Measurements from ENCODE around the gene C16orf95. TPM values are rescaled to one million over a fixed set of nuclear protein-coding genes. Genes with fewer than 3 reads are reported as not detected.

C16orf95 gene
- total and polyA plus RNA-seq, 3 donors from 2014 or later, result 53.1 to 203 (median 71.9) TPM

GRCh38 chr16:87308826-87309225 lies 8.4 kb downstream of the C16orf95 start:
- no peak overlapping the region for H3K27ac ChIP-seq
- H3K36me3 ChIP-seq (ENCODE audit: low read depth, missing control alignments), result no peaks in the 10 kb centered on the region
- no peaks in the 10 kb centered on the region for H3K4me1 ChIP-seq
- no peak overlapping the region for H3K4me3 ChIP-seq
- no peaks in the 10 kb centered on the region for H3K27me3 ChIP-seq
- TF ChIP-seq POLR2A (IDR thresholded peaks at IDR 0.05), result no peak
- TF ChIP-seq CTCF (IDR thresholded peaks at IDR 0.05), result no peak
- WGBS, 2 donors, result 75 to 96% methylated on average over 4 of the region's 4 CpGs
- intact Hi-C loops (cut with DNase I; ENCODE audit: low total_unique reads), result no loop called here
- no peak for DNase-seq
- H3K9me3 ChIP-seq, result no peaks in the 10 kb centered on the region

GRCh38 chr16:87306516-87306915 lies 10.7 kb downstream of the C16orf95 start:
- 84 to 90% methylated on average over 3 of the region's 3 CpGs for WGBS, 2 donors
- no peaks in the 10 kb centered on the region for H3K4me1 ChIP-seq
- intact Hi-C loops (cut with DNase I; ENCODE audit: low total_unique reads), result no loop called here
- no peak overlapping the region for H3K27ac ChIP-seq
- no peaks in the 10 kb centered on the region for H3K9me3 ChIP-seq
- no peaks in the 10 kb centered on the region for H3K36me3 ChIP-seq (ENCODE audit: low read depth, missing control alignments)
- H3K27me3 ChIP-seq, result no peaks in the 10 kb centered on the region
- no peak overlapping the region for H3K4me3 ChIP-seq
- no peak for DNase-seq
- TF ChIP-seq CTCF (IDR thresholded peaks at IDR 0.05), result no peak
- TF ChIP-seq POLR2A (IDR thresholded peaks at IDR 0.05), result no peak

- TF ChIP-seq CTCF (IDR thresholded peaks at IDR 0.05), result no peak
- no peak for TF ChIP-seq POLR2A (IDR thresholded peaks at IDR 0.05)
- intact Hi-C loops (cut with DNase I; ENCODE audit: low total_unique reads), result no loop called here
- H3K9me3 ChIP-seq, result no peaks in the 10 kb centered on the region
- no peaks in the 10 kb centered on the region for H3K27me3 ChIP-seq
- H3K27ac ChIP-seq, result no peak overlapping the region
- H3K4me1 ChIP-seq, result no peaks in the 10 kb centered on the region
- no peaks in the 10 kb centered on the region for H3K36me3 ChIP-seq (ENCODE audit: low read depth, missing control alignments)
- 69 to 84% methylated on average over 17 to 30 of the region's 30 CpGs for WGBS, 2 donors
- no peak for DNase-seq
- no peak overlapping the region for H3K4me3 ChIP-seq
Measured at GRCh38 chr16:87305505-87306391, 11.4 kb downstream of the C16orf95 start.

- 77 to 90% methylated on average over 10 of the region's 10 CpGs for WGBS, 2 donors
- Histone ChIP-seq H3K27me3 (no peaks in the 10 kb centered on the region), H3K4me3 (no peak overlapping the region), H3K9me3 (no peaks in the 10 kb centered on the region), H3K36me3 (ENCODE audit: low read depth, missing control alignments) (no peaks in the 10 kb centered on the region), H3K4me1 (no peaks in the 10 kb centered on the region), H3K27ac (no peak overlapping the region)
- no peak for DNase-seq
- intact Hi-C loops (cut with DNase I; ENCODE audit: low total_unique reads), result no loop called here
- TF ChIP-seq CTCF (IDR thresholded peaks at IDR 0.05) (no peak), POLR2A (IDR thresholded peaks at IDR 0.05) (no peak)
Measured at GRCh38 chr16:87304951-87305350, 12.2 kb downstream of the C16orf95 start.
